Measurements from ENCODE around the gene ABCA12.

The ABCA12 gene

GRCh38 chr2:215036314-215036713, 102.1 kb downstream of the ABCA12 start:
- no peak for DNase-seq

- DNase-seq: no peak
These were observed 104.3 kb downstream of the ABCA12 start for GRCh38 chr2:215034154-215034553.

GRCh38 chr2:215032153-215032552, 106.3 kb downstream of the ABCA12 start:
- DNase-seq: no peak

- no peak for DNase-seq
These were observed 107.1 kb downstream of the ABCA12 start for GRCh38 chr2:215031321-215031720.

- DNase-seq: no peak
These were observed 108.5 kb downstream of the ABCA12 start for GRCh38 chr2:215029936-215030335.

- DNase-seq: no peak
These were observed 110.2 kb downstream of the ABCA12 start for GRCh38 chr2:215028231-215028630.

GRCh38 chr2:215027779-215028178, 110.6 kb downstream of the ABCA12 start:
- no peak for DNase-seq

- DNase-seq: no peak
These were observed 115.5 kb downstream of the ABCA12 start for GRCh38 chr2:215022910-215023309.

GRCh38 chr2:215022418-215022817, 116.0 kb downstream of the ABCA12 start:
- no peak for DNase-seq

GRCh38 chr2:215020283-215020682, 118.1 kb downstream of the ABCA12 start:
- DNase-seq: no peak

- DNase-seq: no peak
These were observed 118.8 kb downstream of the ABCA12 start for GRCh38 chr2:215019521-215020145.

- no peak for DNase-seq
These were observed 119.3 kb downstream of the ABCA12 start for GRCh38 chr2:215019085-215019484.

GRCh38 chr2:215015421-215015820, 123.0 kb downstream of the ABCA12 start:
- no peak for DNase-seq

- no peak for DNase-seq
These were observed 128.0 kb downstream of the ABCA12 start for GRCh38 chr2:215010390-215010789.

GRCh38 chr2:215003001-215003400, 135.4 kb downstream of the ABCA12 start:
- no peak for DNase-seq

GRCh38 chr2:215002500-215002899, 135.9 kb downstream of the ABCA12 start:
- DNase-seq: no peak

- DNase-seq: no peak
These were observed 137.7 kb downstream of the ABCA12 start for GRCh38 chr2:215000721-215001120.

GRCh38 chr2:214995926-214996670, 142.3 kb downstream of the ABCA12 start:
- no peak for DNase-seq

- no peak for DNase-seq
These were observed 143.0 kb downstream of the ABCA12 start for GRCh38 chr2:214995409-214995808.

- no peak for DNase-seq
These were observed 145.5 kb downstream of the ABCA12 start for GRCh38 chr2:214992911-214993310.

GRCh38 chr2:214989187-214989586, 149.2 kb downstream of the ABCA12 start:
- DNase-seq: no peak

GRCh38 chr2:214987261-214987660, 151.2 kb downstream of the ABCA12 start:
- DNase-seq: no peak

- no peak for DNase-seq
These were observed 152.8 kb downstream of the ABCA12 start for GRCh38 chr2:214985619-214986018.

GRCh38 chr2:214966420-214966819, 172.0 kb downstream of the ABCA12 start:
- no peak for DNase-seq

- DNase-seq: no peak
These were observed 177.7 kb downstream of the ABCA12 start for GRCh38 chr2:214960677-214961076.

Data from NK-92 treated with Interleukin-12 subunit alpha and Interleukin-12 subunit beta, amount 100 ng/mL, for 24 hours (cell line).